SHP77 (cell line): ENCODE measurements around the gene CD8B2.
"Not testable (repeated sequence)": the region's sequence is repeated elsewhere in the genome, so short reads cannot be mapped to it uniquely, and the experiment has no call there.

Experiments
- DNase-seq, 2 experiments: peaks; one replicate each; lab custom pipeline; 2025; lab: John Stamatoyannopoulos, UW

Gene CD8B2

DNA sequence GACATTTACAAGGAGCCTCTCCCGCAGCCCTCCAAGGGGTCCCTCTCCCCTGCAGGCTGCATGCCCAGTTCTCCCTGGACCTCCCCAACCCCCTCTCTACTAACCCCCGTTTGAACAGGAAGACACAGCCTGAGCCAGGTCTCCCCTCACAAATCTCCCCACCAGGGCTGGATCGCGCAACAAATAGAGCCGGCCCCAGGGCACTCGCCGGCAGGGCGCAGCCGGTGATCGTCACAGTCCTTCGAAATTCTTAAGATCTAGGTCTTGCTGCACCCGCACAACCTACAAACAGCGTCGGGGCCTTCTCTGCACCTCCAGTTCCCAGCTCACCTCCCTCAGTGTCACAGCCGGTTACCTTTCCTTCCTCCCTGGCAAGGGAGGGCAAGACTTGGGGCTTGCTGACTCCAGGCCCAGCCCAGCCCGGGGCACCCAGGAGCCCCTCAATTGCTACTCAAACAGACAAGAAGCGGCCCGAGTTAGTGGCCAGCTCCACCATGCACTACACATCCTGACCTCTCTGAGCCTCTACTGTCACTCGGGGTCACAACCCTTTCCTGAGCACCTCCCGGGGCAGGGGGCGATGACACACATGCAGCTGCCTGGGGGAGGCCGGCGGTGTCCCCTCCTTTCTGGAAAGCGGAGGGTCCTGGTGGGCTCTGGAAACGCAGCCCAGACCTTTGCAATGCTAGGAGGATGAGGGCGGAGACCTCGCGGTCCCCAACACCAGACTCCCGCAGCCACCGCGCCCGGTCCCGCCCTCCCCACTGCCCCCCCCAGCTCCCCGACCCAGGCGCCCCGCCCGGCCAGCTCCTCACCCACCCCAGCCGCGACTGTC, at the start of gene CD8B2:
Gene CD8B2, plus strand, starts transcription at position 814 of the 835 bp plus-strand sequence. CDS start 63 bp downstream, outside the sequence.
- not testable (repeated sequence) for DNase-seq

DNA sequence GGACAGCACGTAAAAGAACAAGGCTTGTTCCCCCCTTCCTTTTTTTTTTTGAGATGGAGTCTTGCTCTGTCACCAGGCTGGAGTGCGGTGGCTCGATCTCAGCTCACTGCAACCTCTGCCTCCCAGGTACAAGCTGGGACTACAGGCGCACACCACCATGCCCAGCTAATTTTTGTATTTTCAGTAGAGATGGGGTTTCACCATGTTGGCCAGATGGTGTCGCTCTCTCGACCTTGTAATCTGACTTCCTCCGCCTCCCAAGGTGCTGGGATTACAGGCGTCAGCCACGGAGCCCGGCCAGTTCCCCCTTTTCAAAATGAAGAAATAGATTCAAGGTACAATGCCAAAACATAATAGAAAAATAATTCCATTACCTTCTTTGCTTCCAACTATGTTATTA, 25.3 kb upstream of the CD8B2 start:
- DNase-seq = not testable (repeated sequence)

DNA sequence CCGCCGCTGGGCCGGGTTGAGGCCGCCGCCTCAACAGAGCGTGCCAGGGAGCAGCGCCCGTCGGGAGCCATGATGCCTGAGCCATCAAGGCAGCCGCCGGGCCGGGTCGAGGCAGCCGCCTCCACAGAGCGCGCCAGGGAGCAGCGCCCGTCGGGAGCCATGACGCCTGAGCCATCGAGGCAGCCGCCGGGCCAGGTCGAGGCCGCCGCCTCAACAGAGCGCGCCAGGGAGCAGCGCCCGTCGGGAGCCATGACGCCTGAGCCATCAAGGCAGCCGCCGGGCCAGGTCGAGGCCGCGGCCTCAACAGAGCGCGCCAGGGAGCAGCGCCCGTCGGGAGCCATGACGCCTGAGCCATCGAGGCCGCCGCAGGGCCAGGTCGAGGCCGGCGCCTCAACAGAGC, 19.6 kb upstream of the CD8B2 start:
- DNase-seq = not testable (repeated sequence)

DNA sequence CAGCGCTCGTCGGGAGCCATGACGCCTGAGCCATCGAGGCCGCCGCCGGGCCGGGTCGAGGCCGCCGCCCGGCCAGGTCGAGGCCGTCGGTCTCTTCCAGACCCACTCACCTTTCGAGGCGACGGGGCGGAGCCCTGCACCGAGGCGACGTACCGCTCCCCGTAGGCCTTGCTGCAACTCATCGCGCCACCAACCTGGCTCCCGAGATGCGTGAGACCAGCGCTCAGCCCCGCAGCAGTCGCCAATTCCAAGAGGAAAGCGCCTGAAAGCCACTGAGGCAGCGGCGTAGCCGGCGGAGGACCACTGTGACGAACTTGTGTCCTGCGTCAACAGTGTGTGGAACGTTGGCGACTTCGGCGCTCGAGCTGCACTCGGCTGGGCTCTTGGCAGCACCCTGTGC, 19.1 kb upstream of the CD8B2 start, which contains the start of gene RGPD3:
Gene RGPD3, minus strand, starts transcription at position 307 of the 400 bp plus-strand sequence. Its CDS starts 125 bp downstream, at position 182.
- DNase-seq = not testable (repeated sequence)

DNA sequence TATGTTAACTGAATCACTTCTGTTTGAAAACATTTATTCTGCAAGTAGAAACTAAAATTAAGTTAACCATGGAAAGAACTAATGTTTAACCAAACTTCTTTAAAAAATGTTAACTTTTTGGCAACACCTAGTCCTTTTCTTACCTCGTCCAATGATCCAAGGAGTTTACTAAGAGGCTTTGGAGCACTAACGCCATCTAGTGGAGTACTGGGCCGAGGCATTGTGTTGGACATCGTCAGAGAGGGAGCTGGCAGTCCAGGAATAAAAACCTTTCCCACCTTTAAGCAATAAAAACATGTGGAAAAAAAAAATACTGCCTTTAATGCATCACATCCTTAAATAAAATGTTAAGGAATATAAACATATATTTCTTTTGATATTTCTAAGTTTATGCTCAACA, 16.5 kb upstream of the CD8B2 start:
- not testable (repeated sequence) for DNase-seq

DNA sequence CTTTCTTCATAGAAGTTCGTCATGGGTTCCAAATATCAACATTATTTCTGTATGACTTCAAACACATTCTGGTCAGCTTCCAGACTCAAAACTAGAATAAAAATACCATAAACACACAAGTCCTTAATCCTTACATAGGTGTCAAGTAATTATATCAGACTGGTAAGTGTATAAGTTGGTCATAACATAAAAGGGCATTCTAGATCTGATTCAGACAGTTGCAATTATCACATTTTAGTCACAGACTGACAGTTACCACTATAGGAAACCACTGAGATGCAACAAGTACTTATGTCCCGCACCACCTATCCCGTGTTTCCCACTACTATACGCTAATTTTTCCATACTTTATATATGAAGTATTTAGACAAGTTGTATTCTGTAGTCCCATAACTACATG, 9.5 kb upstream of the CD8B2 start:
- not testable (repeated sequence) for DNase-seq

DNA sequence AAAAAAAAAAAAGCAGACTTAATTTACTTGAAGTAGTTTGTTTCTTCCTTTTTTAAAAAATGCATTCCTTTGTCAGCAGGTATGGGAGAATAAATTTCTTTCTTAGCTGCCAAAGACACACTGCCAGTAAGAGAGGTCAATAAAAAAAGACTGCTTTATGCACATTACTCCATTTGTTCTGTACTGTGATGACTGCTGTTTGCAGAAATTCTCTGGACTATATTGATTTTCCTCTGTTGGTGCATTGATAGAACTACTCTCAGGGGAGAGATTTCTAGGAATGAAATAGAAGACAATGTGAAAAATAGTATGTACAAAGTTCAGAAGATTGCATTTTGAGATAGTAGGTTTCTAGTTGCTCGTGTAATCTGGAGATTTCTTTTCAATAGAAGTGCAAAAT, 7.6 kb upstream of the CD8B2 start:
- not testable (repeated sequence) for DNase-seq

DNA sequence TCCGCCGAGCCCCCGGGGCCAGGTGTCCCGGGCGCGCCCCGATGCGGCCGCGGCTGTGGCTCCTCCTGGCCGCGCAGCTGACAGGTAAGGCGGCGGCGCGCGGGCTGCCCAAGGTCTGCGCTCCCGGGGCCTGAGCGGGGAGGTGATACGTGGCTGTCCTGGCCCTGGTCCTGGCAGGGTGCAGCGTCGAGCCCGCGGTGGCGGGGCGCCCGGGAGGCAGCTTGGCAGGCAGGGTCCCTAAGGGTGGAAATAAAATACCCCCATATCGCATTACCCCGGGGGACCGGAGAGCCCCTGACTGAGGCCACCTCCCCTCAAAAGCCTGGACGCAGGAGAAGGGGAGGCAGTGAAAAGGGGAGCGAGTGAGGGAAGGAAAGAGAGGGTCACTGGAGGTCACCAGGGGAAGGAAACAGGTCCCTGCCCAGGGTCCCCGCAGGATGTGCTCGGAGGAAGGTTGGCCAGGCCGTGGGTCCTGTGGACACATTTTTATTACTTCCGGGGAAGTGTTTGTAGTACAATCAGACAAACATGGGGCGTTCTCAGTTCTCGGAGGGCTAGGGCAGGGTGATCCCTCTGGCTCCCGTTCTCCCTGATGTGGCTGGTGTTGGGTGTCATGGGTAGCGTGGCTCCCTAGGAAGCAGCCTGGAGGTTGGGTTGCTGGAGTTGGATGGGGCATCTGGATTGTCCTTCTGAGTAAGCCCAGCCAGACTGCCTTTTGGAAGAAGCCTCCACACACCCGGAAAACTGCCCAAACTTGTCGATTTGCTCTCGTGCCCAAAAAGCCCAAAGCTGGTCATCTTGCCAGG, 425 bp downstream of the CD8B2 start:
- not testable (repeated sequence) for DNase-seq

DNA sequence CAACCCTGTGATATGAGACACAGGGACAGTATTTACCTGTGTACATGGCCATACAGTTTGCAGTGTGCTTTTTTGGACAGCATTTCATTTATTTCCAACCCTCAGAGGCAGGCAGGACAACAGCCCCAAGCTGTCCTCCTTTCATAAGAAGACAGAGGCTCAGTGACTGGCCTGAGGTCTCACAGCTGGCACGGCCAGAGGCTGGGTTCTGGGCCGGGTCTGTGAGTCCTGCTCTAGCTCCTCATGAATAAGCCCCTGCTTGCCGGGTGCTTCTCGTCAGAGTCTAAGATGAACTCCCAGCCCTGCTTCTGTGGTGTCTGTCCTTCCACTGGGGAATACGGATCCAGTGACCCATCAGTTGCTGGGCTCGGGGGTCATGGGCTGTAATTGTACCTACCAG, 2.5 kb downstream of the CD8B2 start:
- not testable (repeated sequence) for DNase-seq

DNA sequence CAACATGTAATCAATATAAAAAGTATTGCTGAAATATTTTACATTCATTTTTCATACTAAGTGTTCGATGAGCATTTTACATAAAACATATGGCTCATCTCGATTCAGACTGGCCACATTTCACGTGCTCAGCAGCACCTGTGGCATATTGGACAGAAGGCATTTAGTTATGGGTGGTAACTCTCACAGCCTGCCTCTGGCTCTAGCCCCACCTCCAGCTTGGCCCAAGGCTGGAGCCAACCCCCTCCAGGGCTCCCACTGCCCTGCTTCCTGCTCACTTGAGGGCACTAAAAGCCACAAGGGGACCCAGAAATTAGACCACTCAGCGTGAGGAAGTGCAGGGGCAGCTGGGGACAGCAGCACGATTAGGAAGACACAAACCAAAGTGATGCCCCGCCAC, 5.2 kb downstream of the CD8B2 start:
- not testable (repeated sequence) for DNase-seq

DNA sequence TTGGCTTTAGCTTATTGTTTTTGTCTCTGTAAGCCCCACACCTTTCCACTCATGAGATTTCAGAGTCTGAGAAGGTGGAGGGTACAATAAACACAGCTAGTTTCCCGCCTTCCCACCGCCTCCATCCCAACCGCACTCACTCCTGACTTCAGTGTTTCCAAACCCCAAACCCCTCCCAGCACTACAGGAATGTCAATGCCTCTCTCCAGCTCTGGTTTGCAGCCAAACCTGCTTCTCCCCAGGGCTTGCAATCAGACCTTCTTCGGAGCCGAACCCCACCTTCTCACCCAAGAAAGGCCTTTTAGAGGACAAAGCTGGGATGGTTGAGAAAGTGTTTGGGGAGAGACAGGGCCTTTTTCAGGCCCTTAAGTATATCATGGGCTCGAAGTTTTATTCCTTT, 5.7 kb downstream of the CD8B2 start:
- DNase-seq = not testable (repeated sequence)

DNA sequence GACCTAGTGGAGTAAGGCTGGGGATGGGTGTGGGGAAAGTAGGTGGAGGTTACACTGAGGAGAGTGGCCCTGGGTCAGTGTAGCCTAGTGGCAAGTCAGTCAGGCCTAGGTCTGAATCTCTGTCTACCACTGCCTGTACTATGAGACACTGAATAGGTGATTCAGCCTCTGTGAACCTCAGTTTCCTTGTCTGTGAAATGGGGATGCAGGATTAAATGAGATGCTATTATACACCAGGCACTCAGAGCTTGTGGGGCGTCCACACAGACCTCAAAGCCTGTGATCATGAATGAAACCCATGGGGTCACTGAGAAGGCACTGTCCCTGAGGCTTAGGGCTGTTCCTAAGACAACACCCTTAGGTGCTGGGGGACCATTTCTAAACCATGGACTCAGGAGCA, 11.4 kb downstream of the CD8B2 start:
- not testable (repeated sequence) for DNase-seq

DNA sequence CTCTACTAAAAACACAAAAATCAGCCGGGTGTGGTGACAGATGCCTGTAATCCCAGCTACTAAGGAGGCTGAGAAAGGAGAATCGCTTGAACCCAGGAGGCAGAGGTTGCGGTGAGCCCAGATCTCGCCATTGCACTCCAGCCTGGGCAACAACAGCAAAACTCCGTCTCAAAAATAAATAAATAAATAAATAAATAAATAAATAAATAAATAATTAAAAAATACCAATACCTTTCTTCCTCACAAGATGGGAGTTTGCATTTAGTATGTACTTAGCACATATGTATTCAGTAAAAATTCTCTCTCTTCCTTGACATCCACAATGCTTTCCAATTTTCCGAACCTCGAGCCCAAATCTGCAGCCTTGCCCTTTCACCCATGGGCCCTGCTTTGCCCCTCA, 13.2 kb downstream of the CD8B2 start:
- not testable (repeated sequence) for DNase-seq

DNA sequence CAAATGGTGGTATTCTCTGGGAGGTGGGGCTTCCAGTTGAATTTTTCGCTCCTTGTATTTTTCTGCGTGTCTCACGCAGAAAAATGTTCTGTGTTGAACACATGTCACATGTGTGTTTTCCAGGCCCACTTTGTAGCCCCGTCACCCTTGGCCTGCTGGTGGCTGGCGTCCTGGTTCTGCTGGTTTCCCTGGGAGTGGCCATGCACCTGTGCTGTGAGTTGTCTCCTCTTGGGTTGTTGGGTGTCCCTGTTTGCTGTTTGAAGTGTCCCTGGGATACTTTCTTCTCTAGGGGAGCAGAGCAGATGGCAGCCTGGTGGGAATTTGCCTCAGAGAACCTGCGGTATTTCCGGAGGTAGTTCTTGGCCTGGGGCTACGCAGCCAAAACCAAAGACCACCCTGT, 15.2 kb downstream of the CD8B2 start:
- DNase-seq = not testable (repeated sequence)

DNA sequence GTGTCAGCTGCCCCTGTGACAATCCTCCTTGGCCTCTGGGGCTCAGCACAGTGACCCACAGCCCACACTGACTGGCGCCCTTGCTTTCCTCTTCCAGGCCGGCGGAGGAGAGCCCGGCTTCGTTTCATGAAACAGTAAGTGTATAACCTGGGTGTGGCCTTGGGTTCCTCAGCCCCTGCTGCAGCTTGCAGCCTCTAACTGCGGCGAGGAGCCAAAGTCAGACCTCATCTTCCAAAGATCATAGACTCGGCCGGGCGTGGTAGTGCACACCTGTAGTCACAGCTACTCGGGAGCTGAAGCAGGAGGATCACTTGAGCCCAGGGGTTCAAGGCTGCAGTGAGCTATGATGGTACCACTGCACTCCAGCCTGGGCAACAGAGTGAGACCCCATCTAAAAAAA, 17.0 kb downstream of the CD8B2 start:
- DNase-seq = not testable (repeated sequence)

DNA sequence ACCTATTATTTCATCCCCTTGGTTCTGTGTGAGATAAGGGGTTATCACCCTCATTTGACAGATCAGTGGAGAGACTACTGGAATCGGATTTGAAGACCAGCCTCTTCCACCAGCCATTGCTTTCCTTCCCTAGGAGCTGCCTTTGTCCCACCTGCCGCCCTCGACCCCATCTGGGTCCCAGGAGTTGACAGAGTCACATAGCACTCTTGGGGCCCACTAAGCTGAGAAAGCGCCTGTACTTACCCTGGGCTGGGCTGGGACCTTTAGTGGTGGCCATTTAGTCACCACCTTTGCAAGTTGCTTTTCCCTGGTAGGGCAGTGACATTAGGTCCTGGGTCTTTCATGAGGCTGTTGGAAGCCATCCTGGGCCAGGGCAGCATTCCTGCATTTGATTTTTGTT, 17.6 kb downstream of the CD8B2 start:
- DNase-seq = not testable (repeated sequence)

DNA sequence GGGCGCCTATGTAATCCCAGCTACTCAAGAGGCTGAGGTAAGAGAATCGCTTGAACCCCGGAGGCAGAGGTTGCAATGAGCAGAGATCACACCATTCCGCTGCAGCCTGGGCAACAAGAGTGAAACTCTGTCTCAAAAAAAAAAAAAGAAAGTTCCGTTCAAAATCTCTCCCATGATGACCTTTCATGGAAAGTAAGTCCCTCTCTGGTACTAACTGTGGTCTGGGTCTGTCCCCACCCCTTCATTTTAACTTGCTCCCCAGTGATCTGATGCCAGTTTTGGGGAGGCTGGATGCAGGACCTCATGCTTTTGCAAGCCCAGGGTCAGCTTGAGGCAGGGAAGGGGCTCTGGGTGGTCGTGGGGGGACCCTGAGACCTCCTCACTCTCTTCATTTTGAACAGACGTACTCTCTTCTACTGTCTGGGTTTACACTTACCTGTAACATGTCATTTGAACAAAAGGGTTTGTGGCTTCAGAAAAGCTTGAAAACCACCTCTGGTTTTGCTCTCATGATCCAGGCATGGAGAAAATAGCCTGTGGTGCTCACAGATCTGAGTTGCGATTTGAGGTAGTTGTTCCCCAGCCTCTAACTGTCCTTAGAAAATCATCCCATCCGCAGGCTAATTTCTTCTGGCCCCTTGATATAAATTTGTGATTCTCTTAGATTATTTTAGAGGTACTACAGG, 19.0 kb downstream of the CD8B2 start:
- not testable (repeated sequence) for DNase-seq

DNA sequence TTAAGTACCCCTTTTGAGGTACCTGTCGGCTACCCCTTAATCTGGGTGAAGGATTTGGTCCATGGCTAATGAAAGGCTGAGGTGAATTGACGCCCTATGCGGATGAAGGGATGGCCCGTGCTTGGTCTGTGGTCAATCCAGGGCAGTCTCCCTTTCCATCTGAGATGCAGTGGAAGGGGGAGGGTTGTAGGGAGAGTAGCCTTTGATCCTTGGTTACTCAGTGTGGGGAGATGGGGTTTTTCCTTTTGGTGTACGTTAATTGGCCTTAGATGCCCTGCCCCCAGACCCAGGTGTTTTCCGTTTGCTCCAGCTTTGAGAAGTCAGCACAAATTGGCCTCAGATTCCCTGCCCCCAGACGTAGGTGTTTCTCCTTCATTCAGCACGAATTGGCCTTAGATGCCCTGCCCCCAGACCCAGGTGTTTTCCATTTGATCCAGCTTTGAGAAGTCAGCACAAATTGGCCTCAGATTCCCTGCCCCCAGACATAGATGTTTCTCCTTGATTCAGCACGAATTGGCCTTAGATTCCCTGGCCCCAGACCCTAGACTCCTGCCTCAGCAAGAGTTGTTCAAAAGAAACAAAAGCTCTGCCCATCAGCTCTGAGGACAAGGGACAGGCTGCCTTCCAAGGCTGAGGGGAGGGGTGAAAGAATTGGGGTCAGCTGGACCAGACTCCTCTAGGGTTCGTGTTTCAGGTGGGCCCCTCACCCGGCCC, 21.7 kb downstream of the CD8B2 start:
- not testable (repeated sequence) for DNase-seq

DNA sequence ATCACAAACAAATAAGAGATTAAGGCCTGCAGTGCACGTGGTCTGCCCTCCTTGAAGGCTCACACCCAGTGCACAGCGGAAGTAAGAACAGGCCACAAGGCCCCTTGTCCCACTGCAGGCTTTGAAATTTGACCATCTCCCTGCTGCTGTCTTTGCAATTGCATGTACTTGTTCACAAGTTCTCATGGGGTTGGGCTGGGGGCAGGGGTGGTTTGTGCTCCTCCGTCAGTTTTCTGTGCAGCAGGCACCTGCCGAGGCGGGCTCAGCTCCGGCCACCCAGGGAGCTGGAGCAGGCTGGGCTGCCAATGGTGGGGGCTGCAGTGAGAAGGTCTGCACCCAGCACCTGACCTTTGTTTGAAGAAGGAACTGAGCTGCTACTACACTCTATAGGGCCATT, 22.2 kb downstream of the CD8B2 start:
- DNase-seq = not testable (repeated sequence)

DNA sequence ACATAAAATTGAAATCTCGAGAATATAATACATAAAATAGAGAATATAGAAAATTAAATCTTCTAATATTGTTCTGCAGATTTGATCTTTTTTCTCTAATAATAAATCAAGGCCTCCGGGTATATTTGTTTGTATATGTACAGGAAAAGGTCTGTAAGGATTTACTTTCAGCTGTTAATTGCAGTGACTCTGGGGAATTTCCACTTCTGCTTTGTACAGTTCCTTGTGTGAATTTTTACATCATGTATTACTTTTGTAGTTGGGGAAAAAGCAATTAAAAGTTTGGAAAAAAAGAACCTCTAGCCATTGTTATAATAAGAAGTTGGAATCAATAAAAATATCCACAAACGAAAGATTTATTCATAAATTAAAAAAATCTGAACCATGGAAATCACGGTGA, 23.6 kb downstream of the CD8B2 start:
- not testable (repeated sequence) for DNase-seq

DNA sequence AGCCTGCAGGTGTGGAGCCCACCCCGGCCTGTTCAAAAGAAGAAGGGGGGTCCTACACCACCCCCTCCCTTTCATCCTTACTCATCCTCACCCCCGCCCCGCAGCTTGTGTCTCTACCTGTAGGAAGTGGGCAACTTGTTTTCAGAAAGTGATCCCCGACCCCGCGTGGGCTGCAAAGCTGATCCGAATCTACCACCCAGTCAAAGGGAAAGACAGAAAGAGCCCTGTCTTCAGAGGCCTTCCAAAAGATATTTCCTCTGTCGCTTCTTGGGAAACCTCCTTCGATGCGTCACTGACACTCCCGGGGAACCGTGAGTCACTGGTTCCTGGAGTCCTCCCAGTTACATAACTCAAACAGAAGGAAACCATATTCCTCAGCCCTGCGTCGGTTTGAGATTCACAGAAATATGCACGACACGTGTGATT, 24.3 kb downstream of the CD8B2 start:
- not testable (repeated sequence) for DNase-seq
